AG04450 (cell line): ENCODE data around the gene EGF. TPM values are rescaled to one million over a fixed set of nuclear protein-coding genes. Genes with fewer than 3 reads are reported as not detected.

Source experiments
- CTCF ChIA-PET: fragments of 300-600, 350-600 bp; formaldehyde crosslinking; extraction: SDS; loops from one replicate; lab custom pipeline; 2022; ENCODE audit warnings: antibody characterized with exemption, inconsistent platforms; lab: Charles Lee
- POLR2A ChIA-PET: fragments of 350-600 bp; formaldehyde crosslinking; extraction: SDS; loops from one replicate; lab custom pipeline; 2021; ENCODE audit warnings: antibody characterized with exemption, inconsistent platforms; lab: Yijun Ruan, JAX
- DNase-seq: peaks from one replicate; pipeline ENCODE4 v3.0.0-alpha.2; 2011; ENCODE audit warnings: low read depth, low spot score
- H3K27ac ChIP-seq: one replicate; pipeline ENCODE4 v1.5.1; 2012; ENCODE audit warnings: low read depth, low read length, control low read depth
- H3K27me3 ChIP-seq: one replicate; pipeline ENCODE4 v1.6.0; 2012; ENCODE audit warnings: low read length; ENCODE audit not compliant: control insufficient read depth, insufficient read depth
- H3K4me3 ChIP-seq: 2 replicates; pipeline ENCODE4 v1.5.1; 2011; ENCODE audit warnings: mild to moderate bottlenecking, low read depth, low read length, control low read depth
- H3K9me3 ChIP-seq: 2 replicates; pipeline ENCODE4 v1.5.1; 2012; ENCODE audit warnings: low read length; ENCODE audit not compliant: control insufficient read depth, insufficient read depth
- polyA plus RNA-seq: library from polyadenylated mRNA; depleted of rRNA; stranded (reverse); fragments of >200 nt; gene quantifications from 2 replicates; pipeline ENCODE4 v1.2.3, GENCODE V29; 2011
- TF ChIP-seq, protein P1 (sequence below): IDR thresholded peaks from 2 replicates; pipeline ENCODE4 v1.5.1; 2011; ENCODE audit warnings: low read depth, low read length, control low read depth, inconsistent platforms

Gene EGF
- polyA plus RNA-seq, 1 experiment, result 0.14 TPM

DNA sequence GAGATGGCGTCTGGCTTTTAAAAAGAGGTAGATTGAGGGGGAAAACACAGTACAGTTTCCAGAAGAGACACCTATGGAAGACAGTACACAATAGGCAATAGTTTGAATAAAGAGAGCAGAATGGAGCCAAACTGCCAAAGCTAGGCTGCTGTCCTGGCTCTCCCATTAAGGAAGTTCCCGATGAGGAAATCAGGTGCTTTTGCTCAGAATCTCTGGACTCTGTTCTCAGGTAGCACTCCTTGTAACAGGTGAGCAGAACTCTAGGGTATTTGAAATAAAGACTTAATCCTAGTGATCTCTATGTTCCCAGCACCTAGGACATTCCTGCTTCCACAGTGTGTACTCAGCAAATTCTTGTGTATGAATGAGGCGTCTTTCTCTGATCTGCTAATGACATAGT is 1.6 kb downstream of the EGF start:
- H3K27ac ChIP-seq, result no peak overlapping the region
- DNase-seq, result no peak
- no peaks in the 10 kb centered on the region for H3K9me3 ChIP-seq
- no peaks in the 10 kb centered on the region for H3K27me3 ChIP-seq
- ChIA-PET POLR2A (no interaction called here), CTCF (no interaction called here)
- H3K4me3 ChIP-seq, result no peak overlapping the region
- TF ChIP-seq, protein P1, sequence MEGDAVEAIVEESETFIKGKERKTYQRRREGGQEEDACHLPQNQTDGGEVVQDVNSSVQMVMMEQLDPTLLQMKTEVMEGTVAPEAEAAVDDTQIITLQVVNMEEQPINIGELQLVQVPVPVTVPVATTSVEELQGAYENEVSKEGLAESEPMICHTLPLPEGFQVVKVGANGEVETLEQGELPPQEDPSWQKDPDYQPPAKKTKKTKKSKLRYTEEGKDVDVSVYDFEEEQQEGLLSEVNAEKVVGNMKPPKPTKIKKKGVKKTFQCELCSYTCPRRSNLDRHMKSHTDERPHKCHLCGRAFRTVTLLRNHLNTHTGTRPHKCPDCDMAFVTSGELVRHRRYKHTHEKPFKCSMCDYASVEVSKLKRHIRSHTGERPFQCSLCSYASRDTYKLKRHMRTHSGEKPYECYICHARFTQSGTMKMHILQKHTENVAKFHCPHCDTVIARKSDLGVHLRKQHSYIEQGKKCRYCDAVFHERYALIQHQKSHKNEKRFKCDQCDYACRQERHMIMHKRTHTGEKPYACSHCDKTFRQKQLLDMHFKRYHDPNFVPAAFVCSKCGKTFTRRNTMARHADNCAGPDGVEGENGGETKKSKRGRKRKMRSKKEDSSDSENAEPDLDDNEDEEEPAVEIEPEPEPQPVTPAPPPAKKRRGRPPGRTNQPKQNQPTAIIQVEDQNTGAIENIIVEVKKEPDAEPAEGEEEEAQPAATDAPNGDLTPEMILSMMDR, result no peak

DNA sequence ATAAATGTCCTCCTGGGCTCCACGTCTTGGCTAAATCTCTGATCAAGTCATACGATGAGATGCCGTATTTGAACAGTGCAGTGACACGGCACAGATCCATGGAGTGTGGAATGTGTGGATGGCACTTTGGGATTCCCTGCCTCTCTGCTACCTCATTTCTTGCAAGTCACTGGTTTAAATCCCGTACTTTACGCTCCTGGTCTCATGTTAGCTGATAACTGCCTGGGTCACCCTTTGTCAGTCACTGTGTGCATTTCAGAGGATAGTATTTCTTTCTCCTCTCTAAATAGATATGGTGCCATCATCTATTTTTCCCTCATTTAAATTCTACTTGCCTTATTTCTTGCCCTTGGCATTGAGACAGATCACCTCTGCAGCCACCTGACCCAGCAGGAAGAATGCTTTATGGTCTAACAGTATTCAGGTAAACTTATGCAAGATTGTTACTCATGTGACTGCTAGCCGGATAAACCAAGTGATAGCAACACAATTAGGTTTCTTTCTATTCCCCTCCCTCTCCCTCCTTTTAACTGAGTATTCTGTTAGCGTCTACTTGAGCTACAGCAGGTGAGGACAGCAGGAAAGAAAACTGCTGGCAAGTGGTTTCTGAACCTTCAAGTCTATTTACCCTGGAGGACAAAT is 2.8 kb downstream of the EGF start:
- ChIA-PET POLR2A (no interaction called here), CTCF (no interaction called here)
- no peak overlapping the region for H3K4me3 ChIP-seq
- no peak overlapping the region for H3K27ac ChIP-seq
- no peaks in the 10 kb centered on the region for H3K27me3 ChIP-seq
- TF ChIP-seq, protein P1, result no peak
- no peaks in the 10 kb centered on the region for H3K9me3 ChIP-seq
- no peak for DNase-seq

DNA sequence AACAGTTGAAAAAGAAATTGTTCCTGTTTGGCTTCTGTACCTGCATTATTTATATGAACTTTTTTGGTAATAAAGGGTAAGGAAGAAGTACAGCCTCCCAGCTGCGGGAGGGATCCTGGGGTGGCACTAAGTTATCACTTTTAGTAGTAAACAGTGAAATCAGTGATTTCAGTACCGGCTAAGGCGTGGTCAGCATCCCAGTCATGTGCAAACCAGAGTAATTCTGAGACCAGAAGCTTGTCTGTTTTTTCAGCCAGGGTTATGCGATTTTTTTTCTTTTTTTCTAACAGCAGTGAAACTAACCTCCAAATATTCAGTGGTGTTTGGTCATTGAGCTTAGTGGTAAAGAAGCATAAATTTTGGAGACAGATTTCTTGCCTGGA is 3.3 kb downstream of the EGF start:
- Histone ChIP-seq H3K9me3 (no peaks in the 10 kb centered on the region), H3K27ac (no peak overlapping the region), H3K4me3 (no peak overlapping the region), H3K27me3 (no peaks in the 10 kb centered on the region)
- DNase-seq, result no peak
- TF ChIP-seq, protein P1, result no peak
- CTCF ChIA-PET, result no interaction called here
- POLR2A ChIA-PET, result no interaction called here

DNA sequence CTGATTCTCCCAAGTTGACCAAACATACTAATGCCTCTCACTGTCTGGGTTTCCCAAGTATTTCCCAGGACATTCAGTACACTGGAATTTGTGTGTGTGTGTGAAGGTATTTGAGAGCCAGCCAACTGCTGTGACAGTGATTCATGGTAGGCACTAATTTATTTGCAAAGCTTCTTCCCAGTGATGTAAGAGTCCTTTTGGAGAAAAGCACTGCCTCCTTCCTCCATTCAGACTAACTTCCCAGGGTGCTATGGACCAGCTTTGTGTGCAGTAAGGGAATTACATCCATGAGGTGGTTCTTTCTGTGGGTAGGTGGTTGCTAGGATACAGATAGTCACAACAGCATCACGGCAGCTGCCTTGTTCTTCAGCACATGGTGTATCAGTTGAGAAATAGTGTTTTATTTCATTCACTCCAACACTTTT is 8.7 kb downstream of the EGF start:
- ChIA-PET CTCF (no interaction called here), POLR2A (no interaction called here)
- no peaks in the 10 kb centered on the region for H3K9me3 ChIP-seq
- H3K27ac ChIP-seq, result no peak overlapping the region
- H3K4me3 ChIP-seq, result no peak overlapping the region
- DNase-seq, result no peak
- H3K27me3 ChIP-seq, result no peaks in the 10 kb centered on the region
- TF ChIP-seq, protein P1, result no peak

DNA sequence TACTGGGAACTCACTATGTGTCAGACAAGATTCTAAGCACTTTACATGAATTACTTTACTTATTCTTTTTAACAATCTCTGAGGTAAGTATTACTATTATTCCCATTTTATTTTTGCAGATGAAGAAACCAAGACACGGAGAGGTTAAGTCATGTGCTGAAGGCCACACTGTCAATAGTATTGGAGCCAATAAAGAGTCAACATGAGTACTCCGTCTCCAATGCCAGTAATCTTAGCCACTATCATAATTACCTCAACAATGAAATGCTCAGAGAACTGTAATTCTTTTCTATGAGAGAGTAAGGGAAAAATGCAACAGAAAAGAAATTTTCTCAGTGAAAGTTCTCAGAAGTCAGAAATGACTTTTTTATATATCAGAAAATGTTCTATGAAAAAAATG is 12.7 kb downstream of the EGF start:
- TF ChIP-seq, protein P1, result no peak
- POLR2A ChIA-PET, result no interaction called here

More for the DNA sequence above, 12.7 kb downstream of the EGF start:
- Histone ChIP-seq H3K4me3 (no peak overlapping the region), H3K27ac (no peak overlapping the region), H3K9me3 (no peaks in the 10 kb centered on the region), H3K27me3 (no peaks in the 10 kb centered on the region)
- DNase-seq, result no peak
- CTCF ChIA-PET, result no interaction called here
